Ovary (tissue), 3 donors: ENCODE data around the gene ANGPTL2.

Source experiments
- POLR2A ChIP-seq: fragments of 450-650 bp; IDR thresholded peaks from one replicate; pipeline ENCODE4 v1.6.1; 2017; ENCODE audit warnings: antibody characterized with exemption, mild to moderate bottlenecking, moderate library complexity
- TF ChIP-seq, protein P1 (sequence below), 3 donors: fragments of 450-650 bp in 2 of 3; fragments of 200-600 bp in 1 of 3; IDR thresholded peaks; one replicate each; pipeline versions ENCODE4 v1.5.1 to v1.8.0; 2016 to 2022; ENCODE audit warnings: antibody characterized with exemption in 3 of 3, mild to moderate bottlenecking in 1 of 3
- donor health status: DM: no; HTN: no; CAD: no.

DNA sequence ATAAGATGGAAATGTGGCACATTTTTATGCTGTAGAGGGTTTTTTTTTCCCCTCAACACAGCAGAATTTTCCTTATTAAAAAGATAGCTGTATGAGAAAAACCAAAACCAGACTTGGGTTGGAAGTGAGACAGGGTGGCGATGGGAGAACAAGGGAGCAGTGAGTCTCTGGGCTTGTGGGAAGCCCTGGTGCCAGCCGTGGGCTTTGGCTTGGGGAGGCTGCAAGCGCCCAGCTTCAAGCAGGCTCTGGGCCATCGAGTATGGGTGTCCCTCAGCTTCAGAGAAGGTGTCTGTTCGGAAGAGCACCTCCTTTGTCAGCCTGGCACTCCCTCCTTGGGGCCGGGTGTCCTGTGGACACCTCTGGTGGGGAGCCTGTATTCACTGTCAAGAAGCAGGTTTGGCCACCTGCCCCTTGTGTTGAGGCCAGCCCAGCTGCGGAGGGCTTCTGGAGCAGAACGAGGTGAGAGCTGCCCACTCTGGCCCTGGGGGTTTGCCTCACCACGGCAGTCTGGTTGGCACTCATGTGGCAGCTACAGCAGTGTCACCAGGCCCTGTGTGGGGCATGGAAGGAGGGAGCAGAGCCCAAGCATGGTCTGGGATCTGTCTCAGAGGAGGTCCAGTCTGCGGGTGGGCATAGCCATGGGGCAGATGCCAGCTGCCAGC, 37.6 kb upstream of the ANGPTL2 start:
- no peak for TF ChIP-seq POLR2A
- TF ChIP-seq, protein P1, sequence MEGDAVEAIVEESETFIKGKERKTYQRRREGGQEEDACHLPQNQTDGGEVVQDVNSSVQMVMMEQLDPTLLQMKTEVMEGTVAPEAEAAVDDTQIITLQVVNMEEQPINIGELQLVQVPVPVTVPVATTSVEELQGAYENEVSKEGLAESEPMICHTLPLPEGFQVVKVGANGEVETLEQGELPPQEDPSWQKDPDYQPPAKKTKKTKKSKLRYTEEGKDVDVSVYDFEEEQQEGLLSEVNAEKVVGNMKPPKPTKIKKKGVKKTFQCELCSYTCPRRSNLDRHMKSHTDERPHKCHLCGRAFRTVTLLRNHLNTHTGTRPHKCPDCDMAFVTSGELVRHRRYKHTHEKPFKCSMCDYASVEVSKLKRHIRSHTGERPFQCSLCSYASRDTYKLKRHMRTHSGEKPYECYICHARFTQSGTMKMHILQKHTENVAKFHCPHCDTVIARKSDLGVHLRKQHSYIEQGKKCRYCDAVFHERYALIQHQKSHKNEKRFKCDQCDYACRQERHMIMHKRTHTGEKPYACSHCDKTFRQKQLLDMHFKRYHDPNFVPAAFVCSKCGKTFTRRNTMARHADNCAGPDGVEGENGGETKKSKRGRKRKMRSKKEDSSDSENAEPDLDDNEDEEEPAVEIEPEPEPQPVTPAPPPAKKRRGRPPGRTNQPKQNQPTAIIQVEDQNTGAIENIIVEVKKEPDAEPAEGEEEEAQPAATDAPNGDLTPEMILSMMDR (IDR thresholded peaks at IDR 0.05): no peak
